GM18505 (cell line): Measurements from ENCODE around the gene GATB.
A peak's percentile ranks its signal among the peaks of the same experiment; 100 is the strongest.

Experiments
- ATAC-seq: cut with Tn5 transposase; IDR thresholded peaks from one replicate; pipeline ENCODE4 v1.9.1; 2021; ENCODE audit not compliant: unreplicated experiment
- POLR2A ChIP-seq: IDR thresholded peaks from 4 replicates; pipeline ENCODE4 v1.6.1; 2011; ENCODE audit warnings: borderline replicate concordance; ENCODE audit not compliant: insufficient read depth, insufficient read length; ENCODE audit errors: extremely low read depth

GATB gene

GRCh38 chr4:151760712-151761661 is at the start of gene GATB:
Gene GATB (minus strand): TSS chr4:151761007. CDS start chr4:151760982, 25 bp downstream.
- ATAC-seq, result peak; percentile 99
- TF ChIP-seq POLR2A, result peak; percentile 77

GRCh38 chr4:151810476-151810875 is 49.7 kb upstream of the GATB start:
- no peak for ATAC-seq
- TF ChIP-seq POLR2A, result no peak

GRCh38 chr4:151809716-151810115 is 48.9 kb upstream of the GATB start:
- ATAC-seq, result no peak
- TF ChIP-seq POLR2A, result no peak

DNA sequence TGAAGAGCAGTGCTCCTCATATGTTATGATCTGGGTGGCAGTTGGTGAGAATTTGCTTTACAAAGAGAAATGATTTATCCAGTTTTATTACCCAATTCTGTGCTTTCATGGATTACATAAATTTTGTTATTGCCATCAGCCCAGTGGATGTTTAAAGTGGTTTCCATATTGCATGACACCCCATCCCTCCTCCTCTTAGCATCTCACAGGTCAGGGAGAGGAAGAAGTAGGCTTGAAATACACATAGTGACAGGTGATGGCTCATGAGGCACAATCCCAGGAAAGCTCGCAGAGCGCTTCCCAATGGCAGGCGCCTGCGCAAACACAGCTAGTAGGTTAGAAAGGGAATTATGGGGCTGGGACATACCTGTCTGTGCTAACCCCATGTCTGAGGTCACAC is 47.7 kb upstream of the GATB start:
- no peak for ATAC-seq
- TF ChIP-seq POLR2A, result no peak

- TF ChIP-seq POLR2A, result no peak
- ATAC-seq, result no peak
These were observed 47.3 kb upstream of the GATB start for GRCh38 chr4:151808120-151808529.

DNA sequence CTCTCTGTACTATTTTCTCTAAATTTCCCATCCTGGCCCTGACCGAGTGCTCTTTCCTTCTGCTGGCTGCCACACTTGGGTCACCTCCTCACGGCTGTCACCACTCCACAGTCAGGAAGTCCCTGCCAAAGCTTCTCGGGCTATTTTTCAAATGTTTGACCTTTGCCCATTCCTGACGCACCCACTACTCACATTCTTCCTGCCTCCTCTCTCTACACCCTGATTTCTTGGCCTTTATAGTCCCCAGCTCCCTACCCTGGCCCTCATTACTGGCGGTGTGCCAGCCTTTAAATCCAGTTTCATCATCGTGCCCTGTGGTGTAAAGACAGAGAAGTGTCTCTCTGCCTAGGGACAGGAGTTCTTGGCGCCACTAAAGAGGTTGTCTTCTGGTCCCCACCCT is 46.4 kb upstream of the GATB start:
- ATAC-seq, result no peak
- TF ChIP-seq POLR2A, result no peak

DNA sequence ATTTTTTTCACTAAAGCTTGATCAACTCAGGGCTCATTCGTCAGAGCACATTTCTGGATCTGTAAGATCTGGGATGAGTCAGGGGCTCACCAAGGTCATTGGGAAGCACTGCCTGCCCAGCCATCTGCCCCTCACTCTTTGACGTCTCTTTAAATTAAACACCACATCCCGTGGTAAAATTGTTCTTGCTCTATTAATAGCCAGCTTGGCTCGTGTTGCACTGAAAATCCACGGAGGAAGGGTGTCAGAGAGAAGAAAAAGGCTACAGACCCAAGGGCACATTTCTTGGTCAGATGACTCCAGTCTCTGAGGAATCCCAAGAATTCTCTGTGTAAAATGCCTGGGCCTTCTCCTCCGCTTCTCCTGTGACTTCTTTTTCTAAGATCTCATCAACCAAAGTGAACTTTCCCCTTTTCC is 45.7 kb upstream of the GATB start:
- no peak for TF ChIP-seq POLR2A
- ATAC-seq, result no peak

GRCh38 chr4:151804821-151805220 is 44.0 kb upstream of the GATB start:
- no peak for TF ChIP-seq POLR2A
- no peak for ATAC-seq

GRCh38 chr4:151804086-151804630 is 43.4 kb upstream of the GATB start:
- no peak for ATAC-seq

GRCh38 chr4:151803246-151803645 is 42.4 kb upstream of the GATB start:
- TF ChIP-seq POLR2A, result no peak
- ATAC-seq, result no peak

More at GRCh38 chr4:151804086-151804630, 43.4 kb upstream of the GATB start:
- TF ChIP-seq POLR2A, result no peak

GRCh38 chr4:151801547-151802516 is 41.0 kb upstream of the GATB start:
- no peak for TF ChIP-seq POLR2A
- ATAC-seq, result no peak

GRCh38 chr4:151799417-151800012 is 38.7 kb upstream of the GATB start:
- TF ChIP-seq POLR2A, result no peak
- no peak for ATAC-seq

- peak; percentile 68 for ATAC-seq
- TF ChIP-seq POLR2A, result no peak
These were observed 38.0 kb upstream of the GATB start for GRCh38 chr4:151798678-151799416.

GRCh38 chr4:151797853-151798252 is 37.0 kb upstream of the GATB start:
- no peak for TF ChIP-seq POLR2A
- no peak for ATAC-seq
